ENCODE data around the gene ACOT7. TPM values are rescaled to one million over a fixed set of nuclear protein-coding genes. Genes with fewer than 3 reads are reported as not detected.

ACOT7 gene
- polyA plus RNA-seq, 6 donors from 2014 or later = 1.8 to 3.7 (median 2.9) TPM

Other genes with a start within 250 kb of the ACOT7 start
- gene CHD5, start 213.4 kb downstream of the ACOT7 start, polyA plus RNA-seq (ENCODE audit: low read depth in 6 of 6) = not detected
- gene RPL22, start 194.2 kb downstream of the ACOT7 start, polyA plus RNA-seq (ENCODE audit: low read depth in 6 of 6) = 100 to 1,000 TPM; 148 to 237 (median 187) TPM
- gene RNF207, start 187.6 kb downstream of the ACOT7 start, polyA plus RNA-seq (ENCODE audit: low read depth in 6 of 6) = under 1 TPM in 4 of 6 donors, not detected in 2; 0.12 to 0.61 (median 0.26) TPM
- gene ICMT, start 157.8 kb downstream of the ACOT7 start, polyA plus RNA-seq (ENCODE audit: low read depth in 6 of 6) = 10 to 100 TPM in 4 of 6 donors, 1 to 10 TPM in 2; 5.4 to 16.2 (median 11.6) TPM
- gene HES3, start 149.6 kb downstream of the ACOT7 start, polyA plus RNA-seq (ENCODE audit: low read depth in 6 of 6) = not detected
- gene GPR153, start 132.7 kb downstream of the ACOT7 start, polyA plus RNA-seq (ENCODE audit: low read depth in 6 of 6) = not detected
- not detected for gene HES2, start 26.2 kb upstream of the ACOT7 start, polyA plus RNA-seq (ENCODE audit: low read depth in 6 of 6)
- gene ESPN, start 31.0 kb upstream of the ACOT7 start, polyA plus RNA-seq (ENCODE audit: low read depth in 6 of 6) = not detected
- gene TNFRSF25, start 72.4 kb upstream of the ACOT7 start, polyA plus RNA-seq (ENCODE audit: low read depth in 6 of 6) = under 1 TPM in 2 of 6 donors, not detected in 4; 0.28 to 0.68 TPM
- gene PLEKHG5, start 97.9 kb upstream of the ACOT7 start, polyA plus RNA-seq (ENCODE audit: low read depth in 6 of 6) = not detected
- 10 to 100 TPM in 5 of 6 donors, 1 to 10 TPM in 1; 4.1 to 22.3 (median 18.4) TPM for gene NOL9, start 160.7 kb upstream of the ACOT7 start, polyA plus RNA-seq (ENCODE audit: low read depth in 6 of 6)
- gene TAS1R1, start 161.5 kb upstream of the ACOT7 start, polyA plus RNA-seq (ENCODE audit: low read depth in 6 of 6) = under 1 TPM in 2 of 6 donors, not detected in 4; 0.16 to 0.22 TPM
- gene ZBTB48, start 186.2 kb upstream of the ACOT7 start, polyA plus RNA-seq (ENCODE audit: low read depth in 6 of 6) = 10 to 100 TPM; 13.3 to 30.2 (median 24.4) TPM
- 10 to 100 TPM in 4 of 6 donors, 1 to 10 TPM in 2; 9.7 to 17.9 (median 10.5) TPM for gene KLHL21, start 209.1 kb upstream of the ACOT7 start, polyA plus RNA-seq (ENCODE audit: low read depth in 6 of 6)
- 1 to 10 TPM; 2.7 to 6.0 (median 4.2) TPM for gene PHF13, start 220.0 kb upstream of the ACOT7 start, polyA plus RNA-seq (ENCODE audit: low read depth in 6 of 6)
- gene THAP3, start 231.1 kb upstream of the ACOT7 start, polyA plus RNA-seq (ENCODE audit: low read depth in 6 of 6) = 10 to 100 TPM; 10.4 to 26.9 (median 21.7) TPM

All from naive B cell (primary cell).